GM06990 (cell line): Measurements from ENCODE around the gene GRM6.

Source experiments
- DNase-seq: peaks from one replicate; pipeline ENCODE4 v3.0.0-alpha.2; 2011; ENCODE audit not compliant: insufficient read length; ENCODE audit errors: extremely low read depth
- H3K27me3 ChIP-seq: replicated peaks from 2 replicates; pipeline ENCODE4 v1.6.0; 2011; ENCODE audit warnings: low read length; ENCODE audit not compliant: control insufficient read depth, insufficient read depth
- H3K36me3 ChIP-seq: 2 replicates; pipeline ENCODE4 v1.5.1; 2011; ENCODE audit warnings: low read length; ENCODE audit not compliant: control insufficient read depth, insufficient read depth
- H3K4me3 ChIP-seq: replicated peaks from 2 replicates; pipeline ENCODE4 v1.5.1; 2011; ENCODE audit warnings: low read depth, mild to moderate bottlenecking, control low read depth, low read length
- TF ChIP-seq, protein P1 (sequence below): IDR thresholded peaks from 2 replicates; pipeline ENCODE4 v1.5.1; 2011; ENCODE audit warnings: low read length, control low read depth, mild to moderate bottlenecking, inconsistent platforms; ENCODE audit not compliant: insufficient read depth, poor library complexity, severe bottlenecking

GRM6 gene

DNA sequence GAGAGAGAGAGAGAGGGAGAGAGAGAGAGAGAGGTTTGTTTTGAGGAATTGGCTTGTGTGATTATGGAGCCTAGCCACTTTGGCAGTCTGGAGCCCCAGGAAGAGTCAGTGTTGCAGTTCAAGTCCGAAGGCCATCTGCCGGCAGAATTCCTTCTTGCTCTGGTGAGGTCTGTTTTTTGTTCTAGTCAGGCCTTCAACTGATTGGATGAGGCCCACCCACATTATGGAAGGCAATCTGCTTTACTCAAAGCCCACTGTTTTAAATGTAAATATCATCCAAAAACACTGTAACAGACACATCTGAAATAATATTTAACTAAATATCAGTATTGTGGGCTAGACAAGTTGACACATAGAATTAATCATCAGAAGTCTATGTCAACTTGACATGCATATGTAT, 11.4 kb upstream of the GRM6 start:
- no peak for DNase-seq

DNA sequence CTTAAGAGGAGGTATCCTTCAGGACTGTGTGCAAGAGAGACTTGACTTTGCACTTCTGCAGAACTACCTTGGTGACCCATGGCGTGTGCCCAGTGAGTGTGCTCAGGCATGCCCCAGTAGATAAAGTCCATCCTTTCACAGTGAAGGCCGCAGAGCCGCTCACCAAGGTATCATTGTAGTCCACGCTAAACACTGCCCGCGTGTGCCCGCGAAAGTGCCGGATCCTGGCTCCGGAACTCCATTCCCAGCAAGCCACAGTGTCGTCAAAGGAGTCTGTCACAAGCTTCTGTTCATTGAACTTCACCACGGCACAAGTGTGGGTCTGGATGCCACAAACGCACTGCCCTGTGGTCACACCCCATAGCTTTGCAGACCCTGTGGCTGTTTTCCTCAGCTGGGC, 3.3 kb upstream of the GRM6 start:
- Histone ChIP-seq H3K4me3 (no peak overlapping the region), H3K27me3 (no peaks in the 10 kb centered on the region), H3K36me3 (no peaks in the 10 kb centered on the region)
- DNase-seq: no peak
- TF ChIP-seq, protein P1, sequence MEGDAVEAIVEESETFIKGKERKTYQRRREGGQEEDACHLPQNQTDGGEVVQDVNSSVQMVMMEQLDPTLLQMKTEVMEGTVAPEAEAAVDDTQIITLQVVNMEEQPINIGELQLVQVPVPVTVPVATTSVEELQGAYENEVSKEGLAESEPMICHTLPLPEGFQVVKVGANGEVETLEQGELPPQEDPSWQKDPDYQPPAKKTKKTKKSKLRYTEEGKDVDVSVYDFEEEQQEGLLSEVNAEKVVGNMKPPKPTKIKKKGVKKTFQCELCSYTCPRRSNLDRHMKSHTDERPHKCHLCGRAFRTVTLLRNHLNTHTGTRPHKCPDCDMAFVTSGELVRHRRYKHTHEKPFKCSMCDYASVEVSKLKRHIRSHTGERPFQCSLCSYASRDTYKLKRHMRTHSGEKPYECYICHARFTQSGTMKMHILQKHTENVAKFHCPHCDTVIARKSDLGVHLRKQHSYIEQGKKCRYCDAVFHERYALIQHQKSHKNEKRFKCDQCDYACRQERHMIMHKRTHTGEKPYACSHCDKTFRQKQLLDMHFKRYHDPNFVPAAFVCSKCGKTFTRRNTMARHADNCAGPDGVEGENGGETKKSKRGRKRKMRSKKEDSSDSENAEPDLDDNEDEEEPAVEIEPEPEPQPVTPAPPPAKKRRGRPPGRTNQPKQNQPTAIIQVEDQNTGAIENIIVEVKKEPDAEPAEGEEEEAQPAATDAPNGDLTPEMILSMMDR: no peak

More for the DNA sequence above, 11.4 kb upstream of the GRM6 start:
- H3K36me3 ChIP-seq: no peaks in the 10 kb centered on the region
- no peak overlapping the region for H3K4me3 ChIP-seq
- TF ChIP-seq, protein P1: no peak
- no peaks in the 10 kb centered on the region for H3K27me3 ChIP-seq

DNA sequence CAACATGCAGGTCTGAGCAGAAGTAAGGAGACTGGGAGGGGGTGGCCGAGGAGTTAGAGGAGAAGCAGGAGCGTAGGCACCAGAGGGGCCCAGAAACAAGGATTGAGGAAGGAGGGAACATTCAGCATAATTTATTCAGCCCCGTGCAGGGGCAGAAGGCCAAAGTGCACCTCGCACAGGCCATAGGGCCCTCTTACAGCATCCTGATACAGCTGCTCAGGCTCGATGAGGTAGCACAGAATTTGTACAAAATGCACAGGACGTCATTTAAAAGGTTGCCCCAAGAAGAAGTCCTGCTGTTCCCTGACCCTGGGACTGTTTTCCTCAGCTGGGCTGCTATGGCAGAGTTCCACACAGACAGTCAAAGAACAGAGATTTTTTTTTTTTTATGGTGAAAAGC, 2.1 kb upstream of the GRM6 start:
- Histone ChIP-seq H3K4me3 (no peak overlapping the region), H3K36me3 (no peaks in the 10 kb centered on the region), H3K27me3 (no peaks in the 10 kb centered on the region)
- TF ChIP-seq, protein P1: no peak
- DNase-seq: no peak

DNA sequence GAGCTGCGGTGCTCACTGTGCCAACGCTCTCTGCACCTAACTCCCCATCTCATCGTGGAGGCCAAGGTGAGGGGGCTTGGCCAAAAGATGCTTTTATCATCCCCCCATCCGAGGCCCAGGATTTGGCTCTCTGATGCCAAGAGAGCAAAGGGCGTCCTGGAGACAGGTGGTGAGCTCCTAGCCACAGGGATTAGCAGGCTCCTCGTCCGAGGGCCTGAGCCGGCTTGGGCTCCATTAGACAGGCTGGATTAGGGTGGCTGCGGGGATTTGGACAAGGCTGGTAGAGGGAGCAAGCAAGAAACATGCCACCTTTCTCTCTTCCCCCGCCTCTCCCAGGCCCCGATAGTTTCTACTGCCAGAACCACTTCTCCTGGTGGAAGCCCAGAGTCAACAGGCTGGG, 1.0 kb upstream of the GRM6 start:
- Histone ChIP-seq H3K27me3 (no peaks in the 10 kb centered on the region), H3K36me3 (no peaks in the 10 kb centered on the region), H3K4me3 (no peak overlapping the region)
- TF ChIP-seq, protein P1: no peak
- DNase-seq: no peak

DNA sequence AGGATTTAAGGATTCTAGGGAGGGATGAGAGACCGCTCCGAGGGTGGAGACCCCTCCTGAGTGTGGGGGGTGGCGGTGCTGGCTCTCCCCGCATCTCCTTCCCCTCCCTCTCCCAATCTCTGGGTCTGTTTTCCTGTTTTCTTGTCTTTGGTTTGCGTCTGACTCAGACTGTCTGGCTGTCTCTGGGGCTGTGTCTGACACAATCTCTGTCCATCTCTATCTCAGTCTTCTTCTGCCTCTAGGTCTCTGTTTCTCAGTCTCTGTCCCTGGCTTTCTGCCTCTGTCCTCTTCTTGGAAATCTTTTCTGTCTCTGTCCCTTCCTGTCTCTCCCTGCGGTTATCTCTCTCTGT, 196 bp upstream of the GRM6 start:
- H3K36me3 ChIP-seq: no peaks in the 10 kb centered on the region
- TF ChIP-seq, protein P1: no peak
- no peak overlapping the region for H3K4me3 ChIP-seq
- no peaks in the 10 kb centered on the region for H3K27me3 ChIP-seq
- DNase-seq: no peak

DNA sequence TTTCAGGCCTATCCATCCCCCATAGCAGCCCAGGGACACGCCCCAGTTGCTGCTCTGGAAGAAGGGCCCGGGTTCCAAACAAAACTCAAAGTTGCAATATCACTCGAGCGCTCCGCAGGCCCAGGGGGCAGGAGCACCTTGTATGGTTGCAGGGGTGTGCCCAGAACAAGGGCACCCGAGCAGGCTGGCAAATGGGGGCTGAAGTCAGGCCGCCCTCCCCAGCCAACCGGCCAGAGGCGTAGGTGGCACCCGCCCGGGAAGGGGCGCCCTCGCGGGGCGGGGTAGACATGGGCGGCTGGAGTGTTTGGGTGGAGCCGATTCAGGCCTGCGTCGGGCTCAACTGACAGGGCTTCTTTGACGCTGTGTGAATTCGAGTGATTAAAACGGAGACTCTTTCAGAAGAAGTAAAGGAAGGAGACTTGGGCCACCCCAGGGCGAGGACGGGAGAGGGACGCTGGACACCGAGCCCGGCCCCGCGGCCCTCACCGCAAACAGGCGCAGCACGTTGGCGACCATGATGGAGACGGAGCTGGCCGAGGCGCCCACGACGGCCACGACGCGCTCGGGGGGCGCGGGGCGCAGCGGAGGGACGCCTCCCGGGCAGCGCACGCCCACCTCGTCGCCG, 1.1 kb downstream of the GRM6 start:
- Histone ChIP-seq H3K27me3 (no peaks in the 10 kb centered on the region), H3K4me3 (no peak overlapping the region), H3K36me3 (no peaks in the 10 kb centered on the region)
- no peak for DNase-seq
- TF ChIP-seq, protein P1: no peak
